ENCODE data around the gene GCGR. TPM values are rescaled to one million over a fixed set of nuclear protein-coding genes. Genes with fewer than 3 reads are reported as not detected.
"Not testable (repeated sequence)": the region's sequence is repeated elsewhere in the genome, so short reads cannot be mapped to it uniquely, and the experiment has no call there.

The GCGR gene
- total RNA-seq, 1 donor from 2014 or later: not detected

GRCh38 chr17:81831957-81832607 is 28.1 kb downstream of the GCGR start:
- DNase-seq (ENCODE audit: low read depth, low spot score): no peak

- no peak for DNase-seq (ENCODE audit: low read depth, low spot score)
These were observed 28.7 kb downstream of the GCGR start for GRCh38 chr17:81832608-81833159.

GRCh38 chr17:81833160-81833920 is 29.4 kb downstream of the GCGR start, which contains the start of gene MCRIP1:
Gene MCRIP1 (minus strand): TSS chr17:81833291. CDS start chr17:81824506, 8,785 bp downstream.
- peak; percentile 71 for DNase-seq (ENCODE audit: low read depth, low spot score)

- no peak for DNase-seq (ENCODE audit: low read depth, low spot score)
These were observed 30.2 kb downstream of the GCGR start for GRCh38 chr17:81833921-81834830.

- DNase-seq (ENCODE audit: low read depth, low spot score): no peak
These were observed 30.9 kb downstream of the GCGR start, which contains the start of gene PPP1R27 for GRCh38 chr17:81834831-81835267. Gene PPP1R27 (minus strand): TSS chr17:81835050. CDS start chr17:81834953, 97 bp downstream.

- DNase-seq (ENCODE audit: low read depth, low spot score): no peak
These were observed 33.7 kb downstream of the GCGR start for GRCh38 chr17:81837641-81838040.

- DNase-seq (ENCODE audit: low read depth, low spot score): no peak
These were observed 34.9 kb downstream of the GCGR start for GRCh38 chr17:81838753-81839255.

GRCh38 chr17:81839301-81839700 is 35.4 kb downstream of the GCGR start:
- no peak for DNase-seq (ENCODE audit: low read depth, low spot score)

- DNase-seq (ENCODE audit: low read depth, low spot score): not testable (repeated sequence)
These were observed 36.1 kb downstream of the GCGR start for GRCh38 chr17:81840059-81840458.

- DNase-seq (ENCODE audit: low read depth, low spot score): no peak
These were observed 37.2 kb downstream of the GCGR start for GRCh38 chr17:81840826-81841778.

GRCh38 chr17:81841866-81842265 is 37.9 kb downstream of the GCGR start:
- DNase-seq (ENCODE audit: low read depth, low spot score): no peak

GRCh38 chr17:81842378-81842724 is 38.4 kb downstream of the GCGR start:
- no peak for DNase-seq (ENCODE audit: low read depth, low spot score)

- no peak for DNase-seq (ENCODE audit: low read depth, low spot score)
These were observed 39.0 kb downstream of the GCGR start for GRCh38 chr17:81842725-81843504.

GRCh38 chr17:81843713-81844326 is 39.9 kb downstream of the GCGR start:
- no peak for DNase-seq (ENCODE audit: low read depth, low spot score)

- no peak for DNase-seq (ENCODE audit: low read depth, low spot score)
These were observed 40.4 kb downstream of the GCGR start for GRCh38 chr17:81844327-81844851.

- no peak for DNase-seq (ENCODE audit: low read depth, low spot score)
These were observed 40.9 kb downstream of the GCGR start for GRCh38 chr17:81844887-81845286.

- no peak for DNase-seq (ENCODE audit: low read depth, low spot score)
These were observed 41.4 kb downstream of the GCGR start for GRCh38 chr17:81845361-81845760.

All from pulmonary artery endothelial cell (primary cell).